ENCODE results near the gene PLA2G4E.

The PLA2G4E gene

GRCh38 chr15:41949401-41950126 is 71.3 kb downstream of the PLA2G4E start:
- no peak overlapping the region for H3K27ac ChIP-seq
- TF ChIP-seq ZFX (IDR thresholded peaks at IDR 0.05; ENCODE audit: borderline replicate concordance) (no peak), CTCF (IDR thresholded peaks at IDR 0.05) (no peak)

- TF ChIP-seq CTCF (IDR thresholded peaks at IDR 0.05) (no peak), ZFX (IDR thresholded peaks at IDR 0.05; ENCODE audit: borderline replicate concordance) (no peak)
- H3K27ac ChIP-seq = no peak overlapping the region
These were observed 72.4 kb downstream of the PLA2G4E start for GRCh38 chr15:41948490-41948889.

GRCh38 chr15:41946970-41947369 is 73.9 kb downstream of the PLA2G4E start:
- H3K27ac ChIP-seq = no peak overlapping the region
- TF ChIP-seq ZFX (IDR thresholded peaks at IDR 0.05; ENCODE audit: borderline replicate concordance) (no peak), CTCF (IDR thresholded peaks at IDR 0.05) (no peak)

GRCh38 chr15:41945731-41946130 is 75.1 kb downstream of the PLA2G4E start:
- TF ChIP-seq CTCF (IDR thresholded peaks at IDR 0.05) = no peak
- no peak overlapping the region for H3K27ac ChIP-seq

- no peak overlapping the region for H3K27ac ChIP-seq
- TF ChIP-seq ZFX (IDR thresholded peaks at IDR 0.05; ENCODE audit: borderline replicate concordance) (no peak), CTCF (IDR thresholded peaks at IDR 0.05) (no peak)
These were observed 75.6 kb downstream of the PLA2G4E start for GRCh38 chr15:41945221-41945620.

GRCh38 chr15:41944313-41944940 is 76.4 kb downstream of the PLA2G4E start:
- no peak overlapping the region for H3K27ac ChIP-seq
- TF ChIP-seq CTCF (IDR thresholded peaks at IDR 0.05) (no peak), ZFX (IDR thresholded peaks at IDR 0.05; ENCODE audit: borderline replicate concordance) (no peak)

GRCh38 chr15:41943543-41944312 is 77.1 kb downstream of the PLA2G4E start:
- H3K27ac ChIP-seq = no peak overlapping the region
- no peak for TF ChIP-seq CTCF (IDR thresholded peaks at IDR 0.05)
- TF ChIP-seq ZFX (IDR thresholded peaks at IDR 0.05; ENCODE audit: borderline replicate concordance) = no peak

Data from 22Rv1 (cell line).